Naive thymus-derived CD8-positive, alpha-beta T cell (primary cell): ENCODE measurements around the gene RGP1. TPM values are rescaled to one million over a fixed set of nuclear protein-coding genes. Genes with fewer than 3 reads are reported as not detected.
A peak's percentile ranks its signal among the peaks of the same experiment; 100 is the strongest.

ENCODE experiments used
- ATAC-seq, 2 donors: fragments of 150-1000 bp; cut with Tn5 transposase in 1 of 2; sonication (Bioruptor Pico), chemical (Tn5 transposase) in 1 of 2; 1 replicate in 1 of 2; 2 replicates in 1 of 2; pipeline ENCODE4 v1.10.0; 2021; ENCODE audit warnings: mild to moderate bottlenecking in 2 of 2, moderate library complexity in 2 of 2
- POLR2A ChIA-PET: fragments of 350-600 bp; sonication (Branson Sonifier 250); formaldehyde crosslinking; loops from one replicate; lab custom pipeline; 2021; ENCODE audit warnings: antibody characterized with exemption; lab: Charles Lee
- DNase-seq, 10 donors: peaks; one replicate each; pipeline versions ENCODE4 v3.0.0 to v3.0.0-alpha.2; 2020 to 2022
- H3K27ac Mint-ChIP-seq, 10 donors: one replicate each; pipeline ENCODE4 v1.8.0; 2020 to 2022; ENCODE audit warnings: mild to moderate bottlenecking in 10 of 10, mixed read lengths in 10 of 10, moderate library complexity in 4 of 10, inconsistent platforms in 1 of 10
- H3K27me3 Mint-ChIP-seq, 5 donors: one replicate each; pipeline ENCODE4 v1.8.0; 2021 to 2022; ENCODE audit warnings: mixed read lengths in 5 of 5
- H3K36me3 Mint-ChIP-seq, 3 donors: one replicate each; pipeline ENCODE4 v1.8.0; 2020 to 2022; ENCODE audit warnings: mixed read lengths in 3 of 3, mild to moderate bottlenecking in 2 of 3, inconsistent platforms in 1 of 3
- H3K4me1 Mint-ChIP-seq, 4 donors: one replicate each; pipeline ENCODE4 v1.8.0; 2021 to 2022; ENCODE audit warnings: mixed read lengths in 4 of 4
- H3K4me3 Mint-ChIP-seq, 10 donors: one replicate each; pipeline ENCODE4 v1.8.0; 2020 to 2022; ENCODE audit warnings: mild to moderate bottlenecking in 10 of 10, mixed read lengths in 10 of 10, moderate library complexity in 6 of 10, inconsistent platforms in 1 of 10
- H3K9me3 Mint-ChIP-seq, 9 donors: one replicate each; pipeline ENCODE4 v1.8.0; 2020 to 2022; ENCODE audit warnings: mixed read lengths in 9 of 9, mild to moderate bottlenecking in 3 of 9, inconsistent platforms in 1 of 9, moderate library complexity in 1 of 9
- polyA plus RNA-seq, 3 donors: library from polyadenylated mRNA; unstranded; fragments of 300-500 nt; fragmentation: Illumina TruSeq; gene quantifications; one replicate each; pipeline ENCODE4 v1.2.3, GENCODE V29; 2021
- total RNA-seq, 8 experiments: library from RNA in 2 of 8; stranded (reverse) in 2 of 8; gene quantifications; one replicate each; pipeline ENCODE4 v1.2.3 and lab custom pipeline; 2021 to 2026

The RGP1 gene
- total and polyA plus RNA-seq, 5 experiments from 2014 or later = 6.8 to 31.7 (median 9.6) TPM

- no peaks in the 10 kb centered on the region for H3K27me3 Mint-ChIP-seq
- H3K27ac Mint-ChIP-seq = peak overlapping the region in 9 of 10 donors; percentile 61 to 96 (median 79)
- H3K4me1 Mint-ChIP-seq = peaks cover 23 to 69% (median 49%) of the 10 kb centered on the region in 4 donors
- H3K4me3 Mint-ChIP-seq = peak overlapping the region; percentile 47 to 97 (median 68)
- H3K36me3 Mint-ChIP-seq = peaks cover 0 to 17% (median 4%) of the 10 kb centered on the region in 3 donors
- no peaks in the 10 kb centered on the region for H3K9me3 Mint-ChIP-seq
- ATAC-seq (no peak), DNase-seq (no peak)
- POLR2A ChIA-PET = interaction anchor here (0.7 to 4.2 kb wide), 3 partner anchors 9 to 27 kb away, joined by 6 to 32 read pairs (median 7); partner anchors contain the start of genes CREB3, RGP1 and TLN1
Measured at GRCh38 chr9:35758475-35759050, 9.5 kb downstream of the RGP1 start.

DNA sequence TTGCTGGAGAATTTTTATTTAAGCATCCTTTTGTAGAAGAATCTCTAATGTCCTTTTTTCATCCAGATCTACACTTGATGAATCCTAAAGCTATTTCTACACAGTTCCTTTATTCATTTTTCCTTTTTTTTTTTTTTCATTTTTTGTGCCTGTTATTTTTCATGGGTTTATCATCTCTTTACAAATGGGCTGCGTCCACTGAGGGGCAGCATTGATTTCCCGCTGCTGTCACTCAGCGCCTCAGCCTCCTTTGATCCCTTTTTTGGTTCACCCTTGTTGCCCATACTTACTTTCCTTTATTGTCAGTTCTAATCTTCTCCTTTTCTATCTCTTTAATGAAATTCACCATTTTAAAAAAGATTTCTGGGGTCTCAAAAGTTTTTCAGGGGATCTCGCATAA, 10.7 kb downstream of the RGP1 start:
- no peaks in the 10 kb centered on the region for H3K27me3 Mint-ChIP-seq
- peaks cover 0 to 13% (median 0%) of the 10 kb centered on the region in 3 donors for H3K36me3 Mint-ChIP-seq
- no peak for ATAC-seq
- POLR2A ChIA-PET = no interaction called here
- H3K4me1 Mint-ChIP-seq = peaks cover 22 to 68% (median 50%) of the 10 kb centered on the region in 4 donors
- peak overlapping the region in 5 of 10 donors; percentile 20 to 60 (median 43) for H3K27ac Mint-ChIP-seq
- no peaks in the 10 kb centered on the region for H3K9me3 Mint-ChIP-seq
- H3K4me3 Mint-ChIP-seq = peak overlapping the region in 5 of 10 donors; percentile 32 to 62 (median 43)
- no peak for DNase-seq

DNA sequence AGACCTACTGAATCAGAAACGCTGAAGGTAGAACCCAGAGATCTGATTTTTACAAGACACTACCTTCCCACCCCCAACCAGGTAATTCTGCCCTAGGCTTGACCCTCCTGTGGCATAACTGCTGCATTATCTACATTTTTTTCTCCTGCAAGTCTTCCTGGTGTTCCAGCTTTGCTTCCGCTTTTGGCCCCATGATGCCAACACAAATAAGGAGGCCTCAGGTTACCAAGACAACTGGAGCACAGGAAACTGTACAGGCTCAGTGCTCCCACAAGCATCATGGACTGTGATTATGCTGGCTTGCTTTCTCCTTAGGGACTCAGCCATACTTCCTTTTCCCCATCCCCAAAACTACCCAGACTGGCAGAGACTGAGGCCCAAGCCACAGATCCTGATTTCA, 11.6 kb downstream of the RGP1 start:
- peaks cover 22 to 60% (median 49%) of the 10 kb centered on the region in 4 donors for H3K4me1 Mint-ChIP-seq
- DNase-seq (no peak), ATAC-seq (no peak)
- peaks cover 0 to 13% (median 0%) of the 10 kb centered on the region in 3 donors for H3K36me3 Mint-ChIP-seq
- no peak overlapping the region for H3K4me3 Mint-ChIP-seq
- H3K9me3 Mint-ChIP-seq = no peaks in the 10 kb centered on the region
- no peaks in the 10 kb centered on the region for H3K27me3 Mint-ChIP-seq
- peak overlapping the region in 2 of 10 donors; percentile 13 to 16 for H3K27ac Mint-ChIP-seq
- POLR2A ChIA-PET = interaction anchor here (0.9 to 1.0 kb wide), 2 partner anchors 8 to 111 kb away, joined by 3 read pairs; no protein-coding TSS in a partner anchor

DNA sequence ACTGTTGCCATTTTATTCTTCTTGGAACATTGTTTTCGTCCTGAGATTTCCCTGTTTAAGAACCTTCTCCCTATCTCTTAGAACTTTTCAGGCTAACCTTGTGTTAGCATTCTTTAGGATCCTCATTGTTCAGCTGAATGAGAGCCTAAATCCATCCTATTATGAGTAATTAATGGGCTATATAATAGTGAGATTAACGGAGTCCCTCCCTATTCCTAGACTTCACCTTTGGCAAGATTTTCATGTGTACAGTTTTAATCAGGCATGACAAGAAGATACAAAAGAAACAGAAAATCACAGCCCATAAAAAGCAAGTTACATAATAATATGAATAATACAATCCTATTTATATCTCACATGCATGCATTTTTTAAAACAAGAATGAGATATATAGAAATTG, 14.1 kb downstream of the RGP1 start:
- no peak for DNase-seq
- Mint-ChIP-seq H3K4me1 (peaks cover 9 to 48% (median 31%) of the 10 kb centered on the region in 4 donors), H3K27ac (peak overlapping the region in 1 of 10 donors; percentile 36), H3K36me3 (peaks cover 0 to 17% (median 0%) of the 10 kb centered on the region in 3 donors), H3K27me3 (no peaks in the 10 kb centered on the region), H3K4me3 (no peak overlapping the region), H3K9me3 (no peaks in the 10 kb centered on the region)
- POLR2A ChIA-PET = interaction anchor here (0.8 kb wide), 1 partner anchor 13 kb away, joined by 3 read pairs; no protein-coding TSS in a partner anchor
- no peak for ATAC-seq

- H3K36me3 Mint-ChIP-seq = peaks cover 0 to 17% (median 0%) of the 10 kb centered on the region in 3 donors
- ATAC-seq = no peak
- POLR2A ChIA-PET = no interaction called here
Measured at GRCh38 chr9:35763803-35764202, 14.7 kb downstream of the RGP1 start.

GRCh38 chr9:35766997-35767396, 17.9 kb downstream of the RGP1 start:
- no peak for DNase-seq
- H3K9me3 Mint-ChIP-seq = no peaks in the 10 kb centered on the region
- H3K4me3 Mint-ChIP-seq = no peak overlapping the region
- peaks cover 0 to 24% (median 12%) of the 10 kb centered on the region in 4 donors for H3K4me1 Mint-ChIP-seq
- POLR2A ChIA-PET = no interaction called here
- peaks cover 0 to 8% (median 0%) of the 10 kb centered on the region in 3 donors for H3K36me3 Mint-ChIP-seq
- ATAC-seq = no peak
- no peak overlapping the region for H3K27ac Mint-ChIP-seq
- H3K27me3 Mint-ChIP-seq = no peaks in the 10 kb centered on the region

More at GRCh38 chr9:35763803-35764202, 14.7 kb downstream of the RGP1 start:
- no peak for DNase-seq
- Mint-ChIP-seq H3K4me1 (peaks cover 8 to 47% (median 24%) of the 10 kb centered on the region in 4 donors), H3K27ac (no peak overlapping the region), H3K9me3 (no peaks in the 10 kb centered on the region), H3K4me3 (no peak overlapping the region), H3K27me3 (no peaks in the 10 kb centered on the region)

- Mint-ChIP-seq H3K27ac (no peak overlapping the region), H3K9me3 (no peaks in the 10 kb centered on the region), H3K4me3 (no peak overlapping the region), H3K27me3 (no peaks in the 10 kb centered on the region), H3K4me1 (peaks cover 0 to 22% (median 9%) of the 10 kb centered on the region in 4 donors), H3K36me3 (peaks cover 0 to 8% (median 0%) of the 10 kb centered on the region in 3 donors)
- no peak for ATAC-seq
- DNase-seq = no peak
- POLR2A ChIA-PET = no interaction called here
Measured at GRCh38 chr9:35767458-35767857, 18.4 kb downstream of the RGP1 start.

DNA sequence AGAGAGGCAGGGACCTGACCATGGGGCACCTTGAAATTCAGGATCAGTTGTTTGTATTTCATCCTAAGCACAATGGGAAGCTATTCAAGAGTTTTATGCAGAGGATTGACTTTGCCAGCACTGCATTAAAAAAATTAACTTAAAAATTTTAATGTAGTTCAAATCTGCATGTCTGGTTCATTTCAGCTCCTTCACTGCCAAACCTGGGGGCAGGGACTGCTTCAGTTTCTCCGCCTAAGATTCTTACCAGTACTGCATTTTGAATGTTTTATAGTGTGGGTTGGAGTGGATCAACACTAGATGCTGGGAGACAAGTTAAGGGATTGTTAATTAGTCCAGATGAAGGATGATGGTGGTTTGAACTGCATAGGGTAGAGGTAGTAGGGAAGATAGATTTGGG, 20.7 kb downstream of the RGP1 start:
- Mint-ChIP-seq H3K4me3 (no peak overlapping the region), H3K27me3 (no peaks in the 10 kb centered on the region), H3K27ac (no peak overlapping the region), H3K4me1 (peaks cover 0 to 15% (median 4%) of the 10 kb centered on the region in 4 donors), H3K36me3 (peaks cover 0 to 4% (median 0%) of the 10 kb centered on the region in 3 donors), H3K9me3 (no peaks in the 10 kb centered on the region)
- POLR2A ChIA-PET = interaction anchor here (0.6 kb wide), 1 partner anchor 1578 kb away, joined by 5 read pairs; no protein-coding TSS in a partner anchor
- DNase-seq (no peak), ATAC-seq (no peak)

DNA sequence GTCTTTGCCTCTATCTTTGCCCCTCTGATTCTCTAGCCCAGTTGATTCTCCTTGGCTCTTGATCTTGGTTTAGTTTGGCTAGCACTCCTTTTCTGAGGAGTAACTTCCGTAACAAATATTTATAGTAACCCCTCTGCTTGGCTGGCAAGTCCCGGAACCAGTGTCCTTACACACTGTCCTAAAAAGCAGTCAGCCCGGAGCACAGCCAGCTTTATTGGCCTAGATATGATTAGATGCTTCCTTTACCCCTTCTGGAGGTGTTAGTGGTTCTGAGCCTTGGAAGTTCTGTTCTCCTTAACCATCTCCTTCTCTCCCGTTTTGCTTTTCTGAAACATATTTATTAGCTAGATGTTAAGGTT, 22.0 kb downstream of the RGP1 start:
- peaks cover 0 to 10% (median 3%) of the 10 kb centered on the region in 3 donors for H3K36me3 Mint-ChIP-seq
- no peak overlapping the region for H3K27ac Mint-ChIP-seq
- H3K4me3 Mint-ChIP-seq = no peak overlapping the region
- H3K9me3 Mint-ChIP-seq = no peaks in the 10 kb centered on the region
- POLR2A ChIA-PET = interaction anchor here (0.6 to 1.2 kb wide), 2 partner anchors 9 to 792 kb away, joined by 3 read pairs; no protein-coding TSS in a partner anchor
- H3K27me3 Mint-ChIP-seq = no peaks in the 10 kb centered on the region
- ATAC-seq = no peak
- no peak for DNase-seq
- peaks cover 0 to 18% (median 9%) of the 10 kb centered on the region in 4 donors for H3K4me1 Mint-ChIP-seq

DNA sequence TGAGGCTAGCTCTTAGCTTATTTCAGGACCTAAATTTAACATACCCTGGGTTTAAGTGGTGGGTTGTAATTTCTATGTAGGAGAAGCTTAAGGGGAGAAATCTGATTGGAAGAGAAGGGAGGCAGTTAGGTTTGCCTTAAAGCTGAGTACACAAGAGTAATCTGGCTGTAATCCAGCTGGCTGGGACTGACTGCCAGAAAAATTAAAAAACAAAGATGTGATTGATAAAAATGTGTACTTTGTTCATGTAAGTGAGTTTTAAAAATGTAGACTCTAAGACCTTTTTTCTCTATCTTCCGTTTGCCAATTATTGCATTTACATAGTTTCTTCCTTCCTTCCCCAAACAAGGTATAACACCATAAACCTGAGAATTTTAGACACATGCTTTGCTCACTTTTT, 22.4 kb downstream of the RGP1 start:
- Mint-ChIP-seq H3K36me3 (peaks cover 0 to 9% (median 3%) of the 10 kb centered on the region in 3 donors), H3K9me3 (no peaks in the 10 kb centered on the region), H3K4me3 (no peak overlapping the region), H3K27me3 (no peaks in the 10 kb centered on the region), H3K27ac (no peak overlapping the region), H3K4me1 (peaks cover 0 to 16% (median 8%) of the 10 kb centered on the region in 4 donors)
- no peak for ATAC-seq
- POLR2A ChIA-PET = interaction anchor here (0.6 to 1.2 kb wide), 2 partner anchors 10 to 793 kb away, joined by 3 read pairs; no protein-coding TSS in a partner anchor
- no peak for DNase-seq

DNA sequence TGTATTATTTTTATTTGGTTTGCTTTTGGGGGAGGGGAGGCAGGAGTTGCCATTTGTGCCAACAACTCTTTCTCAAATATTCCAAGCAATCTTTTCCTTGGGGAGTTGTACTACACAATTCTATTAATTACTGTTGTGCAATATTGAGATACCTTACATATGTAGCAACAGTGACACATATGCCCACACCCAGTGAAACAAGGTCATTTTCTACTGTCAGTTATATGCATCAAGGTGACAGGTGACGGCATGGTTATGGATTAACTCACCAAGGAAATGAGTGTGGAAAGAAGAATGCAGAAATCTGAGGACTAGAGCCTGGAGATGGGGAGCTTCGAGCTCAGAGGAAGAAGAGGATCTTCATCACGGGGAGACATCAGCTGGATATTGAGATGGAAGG, 22.9 kb downstream of the RGP1 start:
- Mint-ChIP-seq H3K9me3 (no peaks in the 10 kb centered on the region), H3K27me3 (no peaks in the 10 kb centered on the region), H3K4me3 (no peak overlapping the region), H3K36me3 (peaks cover 0 to 9% (median 3%) of the 10 kb centered on the region in 3 donors), H3K4me1 (peaks cover 0 to 16% (median 8%) of the 10 kb centered on the region in 4 donors), H3K27ac (no peak overlapping the region)
- DNase-seq (no peak), ATAC-seq (no peak)
- POLR2A ChIA-PET = no interaction called here

- H3K27ac Mint-ChIP-seq = peak overlapping the region in 6 of 10 donors; percentile 8 to 78 (median 46)
- POLR2A ChIA-PET = interaction anchor here (0.7 to 1.0 kb wide), 2 partner anchors 12 to 158 kb away, joined by 3 read pairs; no protein-coding TSS in a partner anchor
Measured at GRCh38 chr9:35774907-35775635, 26.0 kb downstream of the RGP1 start.

More at GRCh38 chr9:35774907-35775635, 26.0 kb downstream of the RGP1 start:
- H3K9me3 Mint-ChIP-seq = no peaks in the 10 kb centered on the region
- H3K4me3 Mint-ChIP-seq = no peak overlapping the region
- peaks cover 0 to 15% (median 4%) of the 10 kb centered on the region in 4 donors for H3K4me1 Mint-ChIP-seq
- ATAC-seq = no peak
- no peaks in the 10 kb centered on the region for H3K27me3 Mint-ChIP-seq
- peaks cover 0 to 20% (median 4%) of the 10 kb centered on the region in 3 donors for H3K36me3 Mint-ChIP-seq
- no peak for DNase-seq
